Immature natural killer cell (primary cell): ENCODE results near the gene ELFN1. TPM values are rescaled to one million over a fixed set of nuclear protein-coding genes. Genes with fewer than 3 reads are reported as not detected.

Source experiments
- DNase-seq, 3 donors: peaks; one replicate each; pipeline ENCODE4 v3.0.0; 2022; ENCODE audit warnings: mixed read lengths in 1 of 3
- H3K27ac Mint-ChIP-seq, 6 donors: one replicate each; pipeline ENCODE4 v1.8.0; 2020; ENCODE audit warnings: mixed read lengths in 6 of 6, mild to moderate bottlenecking in 5 of 6, inconsistent platforms in 4 of 6, moderate library complexity in 3 of 6
- H3K27me3 Mint-ChIP-seq, 3 donors: one replicate each; pipeline ENCODE4 v1.8.0; 2020 to 2021; ENCODE audit warnings: low read depth in 3 of 3, mild to moderate bottlenecking in 3 of 3, mixed read lengths in 3 of 3, moderate library complexity in 3 of 3, inconsistent platforms in 1 of 3
- H3K36me3 Mint-ChIP-seq, 3 donors: one replicate each; pipeline ENCODE4 v1.8.0; 2020; ENCODE audit warnings: mixed read lengths in 3 of 3, inconsistent platforms in 2 of 3, mild to moderate bottlenecking in 2 of 3
- H3K4me1 Mint-ChIP-seq, 2 donors: one replicate each; pipeline ENCODE4 v1.8.0; 2020; ENCODE audit warnings: inconsistent platforms in 2 of 2, mild to moderate bottlenecking in 2 of 2, mixed read lengths in 2 of 2, moderate library complexity in 1 of 2
- H3K4me3 Mint-ChIP-seq, 5 donors: one replicate each; pipeline ENCODE4 v1.8.0; 2020; ENCODE audit warnings: mild to moderate bottlenecking in 5 of 5, mixed read lengths in 5 of 5, inconsistent platforms in 3 of 5, moderate library complexity in 3 of 5
- H3K9me3 Mint-ChIP-seq, 6 donors: one replicate each; pipeline ENCODE4 v1.8.0; 2020; ENCODE audit warnings: mild to moderate bottlenecking in 6 of 6, mixed read lengths in 6 of 6, inconsistent platforms in 4 of 6, moderate library complexity in 3 of 6
- polyA plus RNA-seq, 3 donors: library from polyadenylated mRNA; unstranded; fragments of 300-500 nt; fragmentation: Illumina TruSeq; gene quantifications; one replicate each; pipeline ENCODE4 v1.2.3, GENCODE V29; 2021

ELFN1 gene
- polyA plus RNA-seq, 3 donors from 2014 or later = 0.08 TPM; not detected in 2

- Mint-ChIP-seq H3K4me3 (no peak overlapping the region), H3K27me3 (peaks cover 2 to 9% (median 5%) of the 10 kb centered on the region in 3 donors), H3K9me3 (peaks cover 0 to 11% (median 4%) of the 10 kb centered on the region in 6 donors), H3K27ac (no peak overlapping the region), H3K36me3 (no peaks in the 10 kb centered on the region), H3K4me1 (no peaks in the 10 kb centered on the region)
- DNase-seq = no peak
These were observed 34.1 kb downstream of the ELFN1 start for GRCh38 chr7:1703871-1704810.

GRCh38 chr7:1704811-1705738, 35.0 kb downstream of the ELFN1 start:
- no peak overlapping the region for H3K27ac Mint-ChIP-seq
- H3K36me3 Mint-ChIP-seq = no peaks in the 10 kb centered on the region
- peaks cover 0 to 21% (median 4%) of the 10 kb centered on the region in 6 donors for H3K9me3 Mint-ChIP-seq
- peaks cover 2 to 9% (median 5%) of the 10 kb centered on the region in 3 donors for H3K27me3 Mint-ChIP-seq
- no peak overlapping the region for H3K4me3 Mint-ChIP-seq
- DNase-seq = no peak
- H3K4me1 Mint-ChIP-seq = no peaks in the 10 kb centered on the region

- DNase-seq = no peak
- Mint-ChIP-seq H3K36me3 (no peaks in the 10 kb centered on the region), H3K9me3 (peaks cover 3 to 22% (median 4%) of the 10 kb centered on the region in 6 donors), H3K27me3 (peaks cover 2 to 9% (median 5%) of the 10 kb centered on the region in 3 donors), H3K4me3 (no peak overlapping the region), H3K4me1 (no peaks in the 10 kb centered on the region), H3K27ac (no peak overlapping the region)
These were observed 35.8 kb downstream of the ELFN1 start for GRCh38 chr7:1705856-1706255.

GRCh38 chr7:1706381-1706720, 36.3 kb downstream of the ELFN1 start:
- Mint-ChIP-seq H3K4me3 (no peak overlapping the region), H3K4me1 (no peaks in the 10 kb centered on the region), H3K9me3 (peaks cover 3 to 22% (median 5%) of the 10 kb centered on the region in 6 donors), H3K36me3 (no peaks in the 10 kb centered on the region), H3K27me3 (peaks cover 3 to 10% (median 6%) of the 10 kb centered on the region in 3 donors), H3K27ac (no peak overlapping the region)
- no peak for DNase-seq

- Mint-ChIP-seq H3K9me3 (peaks cover 3 to 22% (median 5%) of the 10 kb centered on the region in 6 donors), H3K36me3 (no peaks in the 10 kb centered on the region), H3K27ac (no peak overlapping the region), H3K4me1 (no peaks in the 10 kb centered on the region), H3K27me3 (peaks cover 4 to 9% (median 7%) of the 10 kb centered on the region in 3 donors), H3K4me3 (no peak overlapping the region)
- DNase-seq = no peak
These were observed 36.9 kb downstream of the ELFN1 start for GRCh38 chr7:1706721-1707613.

GRCh38 chr7:1707756-1708595, 37.9 kb downstream of the ELFN1 start:
- Mint-ChIP-seq H3K9me3 (peaks cover 3 to 19% (median 5%) of the 10 kb centered on the region in 6 donors), H3K4me3 (no peak overlapping the region), H3K36me3 (no peaks in the 10 kb centered on the region), H3K27me3 (peaks cover 4 to 7% (median 5%) of the 10 kb centered on the region in 3 donors), H3K4me1 (no peaks in the 10 kb centered on the region), H3K27ac (no peak overlapping the region)
- DNase-seq = no peak

- Mint-ChIP-seq H3K36me3 (no peaks in the 10 kb centered on the region), H3K9me3 (peaks cover 0 to 14% (median 3%) of the 10 kb centered on the region in 6 donors), H3K27me3 (peaks cover 3 to 4% (median 3%) of the 10 kb centered on the region in 3 donors), H3K27ac (no peak overlapping the region), H3K4me1 (no peaks in the 10 kb centered on the region), H3K4me3 (no peak overlapping the region)
- no peak for DNase-seq
These were observed 38.6 kb downstream of the ELFN1 start for GRCh38 chr7:1708596-1709251.

- Mint-ChIP-seq H3K27me3 (peaks cover 3 to 4% (median 3%) of the 10 kb centered on the region in 3 donors), H3K36me3 (no peaks in the 10 kb centered on the region), H3K9me3 (peaks cover 0 to 14% (median 3%) of the 10 kb centered on the region in 6 donors), H3K4me3 (no peak overlapping the region), H3K4me1 (no peaks in the 10 kb centered on the region), H3K27ac (no peak overlapping the region)
- no peak for DNase-seq
These were observed 39.2 kb downstream of the ELFN1 start for GRCh38 chr7:1709281-1709680.

GRCh38 chr7:1709900-1710299, 39.8 kb downstream of the ELFN1 start:
- H3K4me1 Mint-ChIP-seq = no peaks in the 10 kb centered on the region
- peak in 1 of 3 donors; percentile 7 for DNase-seq
- H3K27ac Mint-ChIP-seq = no peak overlapping the region
- no peak overlapping the region for H3K4me3 Mint-ChIP-seq
- H3K9me3 Mint-ChIP-seq = peaks cover 0 to 14% (median 3%) of the 10 kb centered on the region in 6 donors
- H3K36me3 Mint-ChIP-seq = no peaks in the 10 kb centered on the region
- H3K27me3 Mint-ChIP-seq = peaks cover 1 to 4% (median 3%) of the 10 kb centered on the region in 3 donors

- Mint-ChIP-seq H3K27ac (no peak overlapping the region), H3K4me1 (no peaks in the 10 kb centered on the region)
These were observed 40.9 kb downstream of the ELFN1 start for GRCh38 chr7:1710936-1711335.

GRCh38 chr7:1712907-1713501, 42.9 kb downstream of the ELFN1 start:
- peaks cover 0 to 14% (median 4%) of the 10 kb centered on the region in 6 donors for H3K9me3 Mint-ChIP-seq
- no peak overlapping the region for H3K4me3 Mint-ChIP-seq
- H3K36me3 Mint-ChIP-seq = no peaks in the 10 kb centered on the region
- DNase-seq = no peak
- H3K27me3 Mint-ChIP-seq = peaks cover 1 to 4% (median 3%) of the 10 kb centered on the region in 3 donors
- H3K27ac Mint-ChIP-seq = no peak overlapping the region
- no peaks in the 10 kb centered on the region for H3K4me1 Mint-ChIP-seq

More at GRCh38 chr7:1710936-1711335, 40.9 kb downstream of the ELFN1 start:
- H3K9me3 Mint-ChIP-seq = peaks cover 0 to 14% (median 3%) of the 10 kb centered on the region in 6 donors
- H3K36me3 Mint-ChIP-seq = no peaks in the 10 kb centered on the region
- no peak for DNase-seq
- peaks cover 1 to 4% (median 3%) of the 10 kb centered on the region in 3 donors for H3K27me3 Mint-ChIP-seq
- no peak overlapping the region for H3K4me3 Mint-ChIP-seq
